Heart left ventricle (tissue), 16 donors: ENCODE data around the gene ATXN7L3B. TPM values are rescaled to one million over a fixed set of nuclear protein-coding genes. Genes with fewer than 3 reads are reported as not detected.
"Not testable (repeated sequence)": the region's sequence is repeated elsewhere in the genome, so short reads cannot be mapped to it uniquely, and the experiment has no call there.

Source experiments
- ATAC-seq, 4 donors: fragments of 200-7000 bp; cut with Tn5 transposase; one replicate each; pipeline ENCODE4 v1.9.1; 2020 to 2022; ENCODE audit warnings: moderate library complexity in 4 of 4, mild to moderate bottlenecking in 3 of 4, moderate number of reproducible peaks in 1 of 4
- DNase-seq, 5 donors: peaks; one replicate each; pipeline ENCODE4 v3.0.0-alpha.2; 2020
- H3K27ac ChIP-seq, 12 donors: fragments of 200-600 bp; sonication (generic) in 4 of 12; one replicate each; pipeline versions ENCODE4 v1.5.0 to v1.8.0; 2016 to 2022; ENCODE audit warnings: mild to moderate bottlenecking in 2 of 12
- H3K27me3 ChIP-seq, 9 donors: fragments of 200-600 bp; sonication (generic) in 2 of 9; one replicate each; pipeline versions ENCODE4 v1.5.1 to v1.8.0; 2016 to 2022; ENCODE audit warnings: mild to moderate bottlenecking in 3 of 9
- H3K36me3 ChIP-seq, 9 donors: fragments of 200-600 bp; sonication (generic) in 2 of 9; one replicate each; pipeline versions ENCODE4 v1.5.0 to v1.8.0; 2018 to 2022; ENCODE audit warnings: mild to moderate bottlenecking in 2 of 9
- H3K4me1 ChIP-seq, 12 donors: fragments of 200-600 bp; sonication (generic) in 4 of 12; one replicate each; pipeline versions ENCODE4 v1.5.0 to v1.8.0; 2016 to 2022; ENCODE audit warnings: mild to moderate bottlenecking in 3 of 12
- H3K4me3 ChIP-seq, 12 donors: fragments of 200-600 bp; sonication (generic) in 4 of 12; one replicate each; pipeline versions ENCODE4 v1.5.0 to v1.8.0; 2017 to 2022; ENCODE audit warnings: mild to moderate bottlenecking in 9 of 12, moderate library complexity in 4 of 12
- H3K9me3 ChIP-seq, 12 donors: fragments of 200-600 bp; sonication (generic) in 4 of 12; one replicate each; pipeline versions ENCODE4 v1.5.0 to v1.8.0; 2016 to 2022; ENCODE audit warnings: mild to moderate bottlenecking in 1 of 12
- POLR2A ChIP-seq, 2 donors: fragments of 450-650 bp; IDR thresholded peaks; one replicate each; pipeline ENCODE4 v1.6.1; 2017; ENCODE audit warnings: antibody characterized with exemption in 2 of 2, mild to moderate bottlenecking in 2 of 2, moderate library complexity in 2 of 2
- WGBS, 4 donors: extraction: QIAGEN DNeasy Blood & Tissue Kit in 2 of 4; methylation state at CpG; one replicate each; pipeline versions ENCODE4 v1.1.5 to v1.1.7; 2013 to 2018; 5-methylcytosine and 5-hydroxymethylcytosine counted together
- intact Hi-C, 10 donors: fragments of 100-400 bp; cut with DNase I; formaldehyde crosslinking; loops; one replicate each; pipeline versions ENCODE4 v1.11.1 to v1.14.2; 2022
- polyA plus RNA-seq, 2 donors: library from polyadenylated mRNA; stranded (reverse); fragments of 200-250 nt; gene quantifications; one replicate each; pipeline ENCODE4 v1.2.3, GENCODE V29; 2013
- total RNA-seq, 9 donors: library from RNA; depleted of rRNA in 2 of 9; stranded (reverse); fragments of >200 nt in 2 of 9; fragmentation: NEBNext Ultra II Directional in 3 of 9; extraction: Animal tissue kit (Norgen Biotek cat#: 25700) in 3 of 9; gene quantifications; one replicate each; pipeline versions ENCODE4 v1.1.0 to v1.2.4, GENCODE V29; 2016 to 2023
- TF ChIP-seq, protein P1 (sequence below), 12 donors: fragments of 200-600 bp; sonication (generic) in 4 of 12; IDR thresholded peaks; one replicate each; pipeline versions ENCODE4 v1.5.0 to v1.8.0; 2018 to 2022; ENCODE audit warnings: antibody characterized with exemption in 12 of 12, mild to moderate bottlenecking in 5 of 12
- donor health status: ischemic (EF 13 %, LVEDD 7.1; RV severe dilation, severe dysfunction).
- donor health status: healthy with polysubstance abuse.
- donor health status: DM: no; HTN: yes; CAD: no.
- donor health status: DM: no; HTN: no; CAD: no.
- donor health status: ischemic (EF 25% LVEDD 6.9; RV normal size, moderate dysfunction).
- donor health status: ischemic (EF 25% LVEDD 5.7; RV mildly dilated, moderate dysfunction).
- donor health status: healthy.
- donor health status: DM: yes; HTN: yes; CAD: no.
- donor health status: ischemic (EF 35%, LVEDD 5.7; RV mildly dilated, moderate dysfunction).
- donor health status: nonischemic (EF 11% LVEDD 7.7; RV severe dilation, severe dysfunction).
- donor health status: DM: yes; HTN: yes; CAD: no.
- donor health status: PGD.
- donor health status: ischemic (EF 29% LVEDD 5.4; RV normal size, mild dysfunction).
- donor health status: nonischemic (EF 23%, LVEDD 6.1; RV moderate dilation, normal function).

The ATXN7L3B gene
- total and polyA plus RNA-seq, 11 donors, result 7.0 to 25.5 (median 22.1) TPM

DNA sequence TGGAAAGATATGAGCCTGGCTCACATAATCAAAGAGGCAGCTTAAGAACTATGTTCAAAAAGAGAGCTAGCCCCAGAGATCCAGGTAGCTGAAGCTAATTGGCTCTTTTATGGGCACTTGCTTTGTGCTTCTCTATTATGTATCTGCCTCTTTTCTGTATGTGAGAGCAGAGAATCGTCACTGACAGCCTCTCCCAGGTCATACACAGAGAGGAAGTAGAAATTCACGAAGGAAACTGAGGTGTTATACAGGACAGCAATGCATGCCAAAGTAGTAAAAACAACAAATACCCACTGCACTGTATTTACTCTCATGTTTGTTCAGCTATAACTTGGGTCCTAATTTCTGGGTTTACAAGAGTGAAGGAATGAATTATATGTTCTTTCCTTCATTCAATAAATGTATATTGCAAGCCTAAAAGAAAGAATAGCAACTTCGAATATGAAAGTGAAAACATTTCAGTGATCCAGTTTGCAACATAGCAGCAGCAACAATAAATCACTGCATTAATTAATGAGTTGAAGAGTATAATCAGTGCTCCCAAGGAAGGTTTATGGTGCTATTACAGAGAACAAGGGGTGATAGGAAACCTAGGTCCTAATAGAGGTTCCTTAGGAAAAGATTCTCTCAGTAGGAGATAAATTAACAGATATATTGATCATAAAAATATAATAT, 47.1 kb upstream of the ATXN7L3B start:
- ATAC-seq (no peak), DNase-seq (no peak)
- Histone ChIP-seq H3K4me1 (no peaks in the 10 kb centered on the region), H3K27me3 (no peaks in the 10 kb centered on the region), H3K9me3 (no peaks in the 10 kb centered on the region), H3K36me3 (no peaks in the 10 kb centered on the region), H3K27ac (no peak overlapping the region), H3K4me3 (no peak overlapping the region)
- intact Hi-C loops, result no loop called here
- 37 to 42% (median 40%) methylated on average over 3 of the region's 3 CpGs for WGBS, 4 donors
- TF ChIP-seq, protein P1, sequence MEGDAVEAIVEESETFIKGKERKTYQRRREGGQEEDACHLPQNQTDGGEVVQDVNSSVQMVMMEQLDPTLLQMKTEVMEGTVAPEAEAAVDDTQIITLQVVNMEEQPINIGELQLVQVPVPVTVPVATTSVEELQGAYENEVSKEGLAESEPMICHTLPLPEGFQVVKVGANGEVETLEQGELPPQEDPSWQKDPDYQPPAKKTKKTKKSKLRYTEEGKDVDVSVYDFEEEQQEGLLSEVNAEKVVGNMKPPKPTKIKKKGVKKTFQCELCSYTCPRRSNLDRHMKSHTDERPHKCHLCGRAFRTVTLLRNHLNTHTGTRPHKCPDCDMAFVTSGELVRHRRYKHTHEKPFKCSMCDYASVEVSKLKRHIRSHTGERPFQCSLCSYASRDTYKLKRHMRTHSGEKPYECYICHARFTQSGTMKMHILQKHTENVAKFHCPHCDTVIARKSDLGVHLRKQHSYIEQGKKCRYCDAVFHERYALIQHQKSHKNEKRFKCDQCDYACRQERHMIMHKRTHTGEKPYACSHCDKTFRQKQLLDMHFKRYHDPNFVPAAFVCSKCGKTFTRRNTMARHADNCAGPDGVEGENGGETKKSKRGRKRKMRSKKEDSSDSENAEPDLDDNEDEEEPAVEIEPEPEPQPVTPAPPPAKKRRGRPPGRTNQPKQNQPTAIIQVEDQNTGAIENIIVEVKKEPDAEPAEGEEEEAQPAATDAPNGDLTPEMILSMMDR (IDR thresholded peaks at IDR 0.05), result no peak
- no peak for TF ChIP-seq POLR2A (IDR thresholded peaks at IDR 0.05)

GRCh38 chr12:74491374-74491773, 46.3 kb upstream of the ATXN7L3B start:
- 0 to 73% (median 41%) methylated on average over 1 of the region's 1 CpG for WGBS, 4 donors
- no peaks in the 10 kb centered on the region for H3K4me1 ChIP-seq
- no peaks in the 10 kb centered on the region for H3K9me3 ChIP-seq
- ATAC-seq, result no peak
- H3K27ac ChIP-seq, result no peak overlapping the region
- no peaks in the 10 kb centered on the region for H3K36me3 ChIP-seq
- TF ChIP-seq POLR2A (IDR thresholded peaks at IDR 0.05), result no peak
- TF ChIP-seq, protein P1 (IDR thresholded peaks at IDR 0.05), result no peak
- no peaks in the 10 kb centered on the region for H3K27me3 ChIP-seq
- intact Hi-C loops, result no loop called here
- DNase-seq, result no peak
- H3K4me3 ChIP-seq, result no peak overlapping the region

DNA sequence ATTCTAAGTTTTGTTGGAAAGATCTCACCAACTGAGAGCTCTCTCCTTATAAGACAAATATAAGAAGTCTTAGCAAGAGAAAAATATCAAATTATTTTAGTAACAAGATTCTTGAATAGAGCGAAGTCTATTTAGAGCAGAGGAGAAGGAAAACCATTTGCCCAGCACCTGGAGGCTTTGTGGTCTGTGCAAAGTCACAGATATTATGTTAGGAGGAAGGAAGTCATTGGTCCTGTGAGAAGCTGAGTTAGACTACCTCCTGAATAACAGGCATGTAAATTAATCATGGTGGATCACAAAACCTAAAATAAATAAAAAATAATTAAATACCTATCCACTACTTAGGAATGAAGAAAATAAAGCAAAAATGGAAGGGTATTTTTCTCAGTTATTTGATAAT, 38.4 kb upstream of the ATXN7L3B start:
- DNase-seq, result no peak
- Histone ChIP-seq H3K27me3 (no peaks in the 10 kb centered on the region), H3K9me3 (peaks cover 0 to 3% (median 0%) of the 10 kb centered on the region in 12 donors), H3K27ac (no peak overlapping the region), H3K4me1 (no peaks in the 10 kb centered on the region), H3K36me3 (no peaks in the 10 kb centered on the region), H3K4me3 (no peak overlapping the region)
- intact Hi-C loops, result no loop called here
- WGBS, 4 donors, result 67 to 77% (median 71%) methylated on average over 1 of the region's 1 CpG
- TF ChIP-seq, protein P1 (IDR thresholded peaks at IDR 0.05), result no peak
- TF ChIP-seq POLR2A (IDR thresholded peaks at IDR 0.05), result no peak
- ATAC-seq, result no peak

DNA sequence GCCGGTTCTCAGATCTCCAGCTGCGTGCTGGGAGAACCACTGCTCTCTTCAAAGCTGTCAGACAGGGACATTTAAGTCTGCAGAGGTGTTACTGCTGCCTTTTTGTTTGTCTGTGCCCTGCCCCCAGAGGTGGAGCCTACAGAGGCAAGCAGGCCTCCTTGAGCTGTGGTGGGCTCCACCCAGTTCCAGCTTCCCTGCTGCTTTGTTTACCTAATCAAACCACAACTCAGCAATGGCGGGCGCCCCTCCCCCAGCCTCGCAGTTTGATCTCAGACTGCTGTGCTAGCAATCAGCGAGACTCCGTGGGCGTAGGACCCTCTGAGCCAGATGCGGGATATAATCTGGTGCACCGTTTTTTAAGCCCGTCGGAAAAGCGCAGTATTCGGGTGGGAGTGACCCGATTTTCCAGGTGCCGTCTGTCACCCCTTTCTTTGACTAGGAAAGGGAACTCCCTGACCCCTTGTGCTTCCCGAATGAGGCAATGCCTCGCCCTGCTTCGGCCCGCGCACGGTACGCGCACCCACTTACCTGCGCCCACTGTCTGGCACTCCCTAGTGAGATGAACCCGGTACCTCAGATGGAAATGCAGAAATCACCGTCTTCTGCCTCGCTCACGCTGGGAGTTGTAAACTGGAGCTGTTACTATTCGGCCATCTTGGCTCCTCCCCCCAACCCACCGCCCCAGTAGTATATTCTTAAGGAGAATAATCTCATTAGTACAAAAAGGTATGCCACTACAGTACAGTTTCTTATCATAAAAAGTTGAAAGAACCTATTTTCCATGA, 28.6 kb upstream of the ATXN7L3B start:
- WGBS, 4 donors, result 86 to 94% (median 91%) methylated on average over 24 to 30 of the region's 31 CpGs
- H3K9me3 ChIP-seq, DNase-seq, intact Hi-C loops, H3K4me1 ChIP-seq, H3K36me3 ChIP-seq, ATAC-seq, H3K27ac ChIP-seq, H3K4me3 ChIP-seq: not testable (repeated sequence)
- H3K27me3 ChIP-seq, result peaks cover 0 to 11% (median 0%) of the 10 kb centered on the region in 9 donors
